Germinal center (tissue), 1 donor: ENCODE results near the gene DPM2.

ENCODE experiments used
- DNase-seq: peaks from one replicate; pipeline ENCODE4 v3.0.0; 2012; ENCODE audit warnings: mixed read lengths, low spot score

DPM2 gene

GRCh38 chr9:127918183-127919107 is 19.2 kb downstream of the DPM2 start:
- DNase-seq, result no peak

- peak; percentile 84 for DNase-seq
Observed at GRCh38 chr9:127917603-127918002, 20.1 kb downstream of the DPM2 start.

GRCh38 chr9:127916720-127917581 is 20.7 kb downstream of the DPM2 start, which contains the start of gene ST6GALNAC4:
Gene ST6GALNAC4, minus strand, starts transcription at chr9:127917041. Its CDS starts 622 bp downstream, at chr9:127916419.
- DNase-seq, result peak; percentile 97

- DNase-seq, result peak; percentile 60
Observed at GRCh38 chr9:127915801-127916719, 21.6 kb downstream of the DPM2 start.

GRCh38 chr9:127915325-127915752 is 22.3 kb downstream of the DPM2 start:
- DNase-seq, result no peak

- DNase-seq, result no peak
Observed at GRCh38 chr9:127913682-127914081, 24.0 kb downstream of the DPM2 start.

- DNase-seq, result no peak
Observed at GRCh38 chr9:127912882-127913281, 24.8 kb downstream of the DPM2 start.

- no peak for DNase-seq
Observed at GRCh38 chr9:127912296-127912695, 25.4 kb downstream of the DPM2 start.

- no peak for DNase-seq
Observed at GRCh38 chr9:127910613-127911205, 26.9 kb downstream of the DPM2 start.

GRCh38 chr9:127909839-127910273 is 27.8 kb downstream of the DPM2 start:
- no peak for DNase-seq

- DNase-seq, result no peak
Observed at GRCh38 chr9:127908660-127908926, 29.1 kb downstream of the DPM2 start.

- no peak for DNase-seq
Observed at GRCh38 chr9:127907867-127908659, 29.6 kb downstream of the DPM2 start.

- no peak for DNase-seq
Observed at GRCh38 chr9:127905788-127906191, 31.9 kb downstream of the DPM2 start.

- DNase-seq, result peak; percentile 53
Observed at GRCh38 chr9:127905004-127905728, 32.5 kb downstream of the DPM2 start.

- no peak for DNase-seq
Observed at GRCh38 chr9:127904561-127905003, 33.1 kb downstream of the DPM2 start.

GRCh38 chr9:127903557-127904475 is 33.8 kb downstream of the DPM2 start:
- DNase-seq, result peak; percentile 58

- peak; percentile 91 for DNase-seq
Observed at GRCh38 chr9:127899128-127899943, 38.3 kb downstream of the DPM2 start, which contains the start of gene ST6GALNAC6. Gene ST6GALNAC6, minus strand, starts transcription at chr9:127899603. Its CDS starts 1,622 bp downstream, at chr9:127897981.
